Keratinocyte (primary cell): Measurements from ENCODE around the gene PARD3. TPM values are rescaled to one million over a fixed set of nuclear protein-coding genes. Genes with fewer than 3 reads are reported as not detected.

Experiments
- DNase-seq: peaks from one replicate; pipeline ENCODE4 v3.0.0-alpha.2; 2011; ENCODE audit warnings: low read depth, missing footprints, low spot score
- FAIRE-seq: peaks from 2 replicates; lab custom pipeline; 2011; peaks lifted over from hg19 to GRCh38; lab: Jason Lieb, UNC
- H2AFZ ChIP-seq: 2 replicates; pipeline ENCODE4 v1.6.0; 2012; ENCODE audit warnings: low read length, control low read depth, inconsistent platforms; ENCODE audit not compliant: control insufficient read depth
- H3K27ac ChIP-seq: 2 replicates; pipeline ENCODE4 v1.5.1; 2011; ENCODE audit warnings: low read length; ENCODE audit not compliant: control insufficient read depth, insufficient read depth
- H3K27me3 ChIP-seq: 3 replicates; pipeline ENCODE4 v1.6.0; 2011; ENCODE audit warnings: low read length; ENCODE audit not compliant: control insufficient read depth, insufficient read depth; ENCODE audit errors: extremely low read depth
- H3K36me3 ChIP-seq, 2 experiments: 2 replicates in 1 of 2; 3 replicates in 1 of 2; pipeline ENCODE4 v1.5.1; 2011; ENCODE audit warnings: low read length in 2 of 2, mild to moderate bottlenecking in 1 of 2; ENCODE audit not compliant: control insufficient read depth in 2 of 2, insufficient read depth in 2 of 2; ENCODE audit errors: extremely low read depth in 1 of 2
- H3K4me1 ChIP-seq: 3 replicates; pipeline ENCODE4 v1.5.1; 2011; ENCODE audit warnings: low read length; ENCODE audit not compliant: control insufficient read depth, insufficient read depth; ENCODE audit errors: extremely low read depth
- H3K4me2 ChIP-seq: 3 replicates; pipeline ENCODE4 v1.6.0; 2011; ENCODE audit warnings: low read depth, low read length; ENCODE audit not compliant: control insufficient read depth, insufficient read depth; ENCODE audit errors: extremely low read depth
- H3K4me3 ChIP-seq, 3 experiments: fragments of 200-600 bp in 1 of 3; sonication (generic) in 1 of 3; 2 replicates in 2 of 3; 3 replicates in 1 of 3; pipeline ENCODE4 v1.5.1; 2011 to 2016; ENCODE audit warnings: low read length in 3 of 3, mild to moderate bottlenecking in 3 of 3, control low read depth in 2 of 3, inconsistent platforms in 1 of 3, low read depth in 1 of 3, mixed read lengths in 1 of 3, mixed run types in 1 of 3, moderate library complexity in 1 of 3; ENCODE audit not compliant: control insufficient read depth in 2 of 3, insufficient read depth in 2 of 3; ENCODE audit errors: extremely low read depth in 1 of 3
- H3K79me2 ChIP-seq: 2 replicates; pipeline ENCODE4 v1.6.0; 2012; ENCODE audit warnings: low read length; ENCODE audit not compliant: control insufficient read depth, insufficient read depth
- H3K9ac ChIP-seq: 3 replicates; pipeline ENCODE4 v1.6.0; 2011; ENCODE audit warnings: low read length; ENCODE audit not compliant: control insufficient read depth, insufficient read depth; ENCODE audit errors: extremely low read depth
- H3K9me1 ChIP-seq: 3 replicates; pipeline ENCODE4 v1.6.0; 2011; ENCODE audit warnings: low read length; ENCODE audit not compliant: control insufficient read depth, insufficient read depth; ENCODE audit errors: extremely low read depth
- H3K9me3 ChIP-seq: 2 replicates; pipeline ENCODE4 v1.5.1; 2012; ENCODE audit warnings: low read depth, low read length; ENCODE audit not compliant: control insufficient read depth
- H4K20me1 ChIP-seq: 3 replicates; pipeline ENCODE4 v1.6.0; 2011; ENCODE audit warnings: low read length; ENCODE audit not compliant: control insufficient read depth, insufficient read depth; ENCODE audit errors: extremely low read depth
- EZH2 ChIP-seq: IDR thresholded peaks from one replicate; pipeline ENCODE4 v1.6.1; 2012; ENCODE audit warnings: inconsistent platforms, mild to moderate bottlenecking, low read length, moderate library complexity
- dilution Hi-C: fragments of 300-500 bp; cut with MboI; formaldehyde crosslinking; loops from one replicate; pipeline ENCODE4 v1.7.0; 2020; ENCODE audit warnings: low sequenced_read_pairs; ENCODE audit not compliant: extremely low pct_ligation_motif_present
- polyA minus RNA-seq, 3 experiments: library from RNA; depleted of rRNA, polyadenylated mRNA; stranded (reverse); fragments of >200 nt; gene quantifications; 1 replicate in 1 of 3; 2 replicates in 1 of 3; 3 replicates in 1 of 3; pipeline ENCODE4 v1.2.3, GENCODE V29; 2011
- polyA plus RNA-seq, 5 experiments: library from polyadenylated mRNA; depleted of rRNA in 3 of 5; stranded (reverse) in 3 of 5; stranded (forward) in 1 of 5; unstranded in 1 of 5; fragments of >200 nt; gene quantifications; 1 replicate in 1 of 5; 2 replicates in 3 of 5; 3 replicates in 1 of 5; pipeline versions ENCODE4 v1.2.1 to v1.2.3, GENCODE V29; 2011 to 2012; ENCODE audit warnings: missing spikeins in 2 of 5, low read depth in 1 of 5, low replicate concordance in 1 of 5
- TF ChIP-seq, protein P1 (sequence below), 3 experiments: IDR thresholded peaks in 1 of 3; conservative IDR thresholded peaks in 1 of 3; optimal IDR thresholded peaks in 1 of 3; 2 replicates in 2 of 3; 3 replicates in 1 of 3; pipeline versions ENCODE3 to v1.5.1; 2011; ENCODE audit warnings: low read length in 3 of 3, mild to moderate bottlenecking in 3 of 3, moderate library complexity in 2 of 3, control low read depth in 1 of 3, inconsistent platforms in 1 of 3; ENCODE audit not compliant: insufficient read depth in 2 of 3; ENCODE audit errors: extremely low read depth in 1 of 3

The PARD3 gene
- polyA plus RNA-seq, result 34.0 to 58.0 TPM (median 46.4 TPM) in 3 replicates
- polyA plus RNA-seq (2011; ENCODE audit: low read depth), result 76.3 TPM
- polyA plus RNA-seq (2011; cell fraction: cytosol; rRNA removed), result 34.9 and 48.6 TPM in 2 replicates
- polyA plus RNA-seq (2011; cell fraction: nucleus; rRNA removed), result 37.7 and 42.4 TPM in 2 replicates
- 32.6 and 38.9 TPM in 2 replicates for polyA plus RNA-seq (2012; ENCODE audit: low replicate concordance)
- polyA minus RNA-seq, result 35.6 to 90.2 TPM (median 58.4 TPM) in 3 replicates
- 48.2 TPM for polyA minus RNA-seq (2011; cell fraction: cytosol; rRNA and poly(A)+ RNA removed)
- polyA minus RNA-seq (2011; cell fraction: nucleus; rRNA and poly(A)+ RNA removed), result 41.0 and 75.0 TPM in 2 replicates

DNA sequence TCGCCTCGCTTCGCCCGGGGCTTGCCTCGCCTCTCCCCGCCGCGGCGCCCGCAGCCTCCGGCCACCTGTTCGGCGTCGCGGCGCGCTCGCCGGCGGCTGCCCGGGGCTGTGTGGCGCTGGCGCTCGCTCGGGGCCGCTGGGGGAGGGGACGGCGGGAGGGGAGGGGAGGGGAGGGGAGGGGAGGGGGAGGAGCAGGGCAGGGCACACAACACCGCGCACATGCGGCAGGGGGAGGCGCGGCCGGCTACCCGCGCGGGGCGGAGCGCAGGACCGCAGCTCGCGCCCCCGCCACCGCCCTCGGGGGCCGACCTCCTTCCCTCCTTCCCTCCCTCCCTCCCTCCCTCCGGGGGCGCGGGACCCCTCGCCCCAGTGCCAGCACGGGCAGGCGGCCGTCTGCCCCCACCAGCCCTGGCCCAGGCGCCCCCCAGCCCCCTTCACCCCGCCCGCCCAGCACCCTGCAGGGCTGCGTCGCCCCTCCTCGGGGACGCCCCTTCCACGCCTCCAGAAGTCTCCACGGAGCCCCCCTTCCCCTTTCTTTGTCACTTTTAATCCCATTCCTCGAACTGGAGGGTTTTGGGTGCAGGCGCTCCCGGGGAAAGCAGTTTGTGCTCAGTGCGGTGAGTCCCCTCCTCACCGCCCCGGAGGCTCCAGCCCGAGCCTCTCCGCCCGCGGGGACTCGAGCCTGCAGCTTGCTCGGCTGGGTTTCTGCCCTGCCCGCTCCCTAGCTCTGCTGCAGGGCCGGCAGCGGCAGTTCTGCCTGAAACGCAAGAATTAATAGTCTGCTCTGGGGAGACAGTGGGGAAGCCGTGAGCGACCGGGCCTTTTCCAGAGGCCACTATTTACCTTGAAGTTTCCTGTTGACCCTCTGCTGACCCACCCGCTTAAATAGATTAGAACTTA is at the start of gene PARD3:
TSS of gene PARD3 (minus strand) at position 112 of the 900 bp plus-strand sequence. CDS start 301 bp downstream, outside the sequence.
- H3K27ac ChIP-seq, result peak within 1 kb of the TSS; percentile 72
- no peaks in the 10 kb centered on the region for H3K9me3 ChIP-seq
- no peaks in the 10 kb centered on the region for H3K36me3 ChIP-seq
- H2AFZ ChIP-seq, result peak within 1 kb of the TSS; percentile 37
- DNase-seq (no peak), FAIRE-seq (no peak)
- peak within 1 kb of the TSS; percentile 97 for H3K4me2 ChIP-seq
- peak within 1 kb of the TSS; percentile 87 for H3K9ac ChIP-seq
- dilution Hi-C loops, result no loop called here
- no peak for TF ChIP-seq EZH2
- TF ChIP-seq, protein P1, sequence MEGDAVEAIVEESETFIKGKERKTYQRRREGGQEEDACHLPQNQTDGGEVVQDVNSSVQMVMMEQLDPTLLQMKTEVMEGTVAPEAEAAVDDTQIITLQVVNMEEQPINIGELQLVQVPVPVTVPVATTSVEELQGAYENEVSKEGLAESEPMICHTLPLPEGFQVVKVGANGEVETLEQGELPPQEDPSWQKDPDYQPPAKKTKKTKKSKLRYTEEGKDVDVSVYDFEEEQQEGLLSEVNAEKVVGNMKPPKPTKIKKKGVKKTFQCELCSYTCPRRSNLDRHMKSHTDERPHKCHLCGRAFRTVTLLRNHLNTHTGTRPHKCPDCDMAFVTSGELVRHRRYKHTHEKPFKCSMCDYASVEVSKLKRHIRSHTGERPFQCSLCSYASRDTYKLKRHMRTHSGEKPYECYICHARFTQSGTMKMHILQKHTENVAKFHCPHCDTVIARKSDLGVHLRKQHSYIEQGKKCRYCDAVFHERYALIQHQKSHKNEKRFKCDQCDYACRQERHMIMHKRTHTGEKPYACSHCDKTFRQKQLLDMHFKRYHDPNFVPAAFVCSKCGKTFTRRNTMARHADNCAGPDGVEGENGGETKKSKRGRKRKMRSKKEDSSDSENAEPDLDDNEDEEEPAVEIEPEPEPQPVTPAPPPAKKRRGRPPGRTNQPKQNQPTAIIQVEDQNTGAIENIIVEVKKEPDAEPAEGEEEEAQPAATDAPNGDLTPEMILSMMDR (optimal IDR thresholded peaks at IDR 0.05 in 1 of 3, IDR thresholded peaks at IDR 0.05 in 1 of 3, conservative IDR thresholded peaks at IDR 0.05 in 1 of 3; ENCODE audit: extremely low read depth in 1 of 3, insufficient read depth in 2 of 3, low read length in 3 of 3), result no peak
- H3K4me1 ChIP-seq, result peaks cover 20% of the 10 kb centered on the region
- no peaks in the 10 kb centered on the region for H3K9me1 ChIP-seq
- no peaks in the 10 kb centered on the region for H3K27me3 ChIP-seq
- H4K20me1 ChIP-seq, result no peaks in the 10 kb centered on the region
- H3K79me2 ChIP-seq, result peaks cover 39% of the 10 kb centered on the region
- peak within 1 kb of the TSS; percentile 74 to 85 (median 77) for H3K4me3 ChIP-seq

DNA sequence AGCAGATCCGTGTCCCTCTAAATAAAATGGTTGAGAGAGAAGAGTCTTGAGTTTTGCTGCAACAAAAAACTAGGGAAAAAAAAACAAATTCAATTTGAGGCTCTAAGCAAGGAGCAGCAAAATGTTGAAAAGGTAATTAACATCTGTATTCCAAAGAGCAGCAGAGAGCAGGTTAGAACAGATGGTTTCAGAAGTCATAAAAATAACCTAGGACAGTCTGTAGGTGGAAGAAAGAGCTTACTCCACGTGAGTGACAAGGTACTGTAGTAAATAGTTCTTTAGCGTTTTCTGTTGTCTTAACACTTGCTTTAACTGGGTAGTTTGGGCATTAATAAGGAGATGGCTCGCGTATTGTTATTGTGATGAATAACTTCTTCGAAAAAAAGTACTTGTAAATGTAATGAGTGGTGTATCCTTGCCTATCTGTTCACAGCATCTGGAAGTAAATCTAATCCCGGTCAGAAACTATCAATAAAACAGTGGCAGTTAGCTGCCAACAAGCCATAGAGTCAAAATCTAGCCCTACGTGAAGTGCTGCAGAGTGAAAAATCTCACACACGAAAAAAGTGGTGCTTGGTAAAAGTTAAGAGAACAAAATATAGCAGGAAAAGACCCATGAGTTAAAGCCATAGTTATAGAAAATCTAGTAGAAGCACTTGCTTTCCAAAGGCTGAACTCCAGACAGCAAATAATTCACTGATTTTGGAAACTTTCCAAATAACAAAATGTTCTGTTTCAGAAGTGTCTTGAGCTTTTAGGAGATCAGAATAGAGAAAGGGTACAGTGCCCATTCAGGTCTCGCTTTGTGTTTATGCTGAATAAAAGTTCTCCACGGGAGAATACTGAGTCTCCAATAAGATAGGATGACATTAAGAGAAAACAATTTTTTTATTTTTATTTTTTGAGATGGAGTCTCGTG is 49.3 kb upstream of the PARD3 start:
- H3K36me3 ChIP-seq, result no peaks in the 10 kb centered on the region
- H4K20me1 ChIP-seq, result no peaks in the 10 kb centered on the region
- H3K9me1 ChIP-seq, result no peaks in the 10 kb centered on the region
- DNase-seq (no peak), FAIRE-seq (peak; percentile 13)
- no peaks in the 10 kb centered on the region for H3K27me3 ChIP-seq
- no peaks in the 10 kb centered on the region for H3K79me2 ChIP-seq
- no peak overlapping the region for H2AFZ ChIP-seq
- TF ChIP-seq EZH2, result no peak
- TF ChIP-seq, protein P1 (optimal IDR thresholded peaks at IDR 0.05 in 1 of 3, IDR thresholded peaks at IDR 0.05 in 1 of 3, conservative IDR thresholded peaks at IDR 0.05 in 1 of 3; ENCODE audit: extremely low read depth in 1 of 3, insufficient read depth in 2 of 3, low read length in 3 of 3), result no peak
- dilution Hi-C loops, result no loop called here
- peaks cover 4% of the 10 kb centered on the region for H3K4me1 ChIP-seq
- H3K4me2 ChIP-seq, result no peak overlapping the region
- no peak overlapping the region for H3K27ac ChIP-seq
- H3K9me3 ChIP-seq, result no peaks in the 10 kb centered on the region
- H3K9ac ChIP-seq, result no peak overlapping the region
- no peak overlapping the region for H3K4me3 ChIP-seq
